HG02870 (cell line): ENCODE data around the gene CARM1.
"Not testable (repeated sequence)": the region's sequence is repeated elsewhere in the genome, so short reads cannot be mapped to it uniquely, and the experiment has no call there.

Experiments used
- ATAC-seq: cut with Tn5 transposase; IDR thresholded peaks from one replicate; pipeline ENCODE4 v1.9.1; 2021; ENCODE audit warnings: mild to moderate bottlenecking, moderate library complexity; ENCODE audit not compliant: unreplicated experiment

The CARM1 gene

DNA sequence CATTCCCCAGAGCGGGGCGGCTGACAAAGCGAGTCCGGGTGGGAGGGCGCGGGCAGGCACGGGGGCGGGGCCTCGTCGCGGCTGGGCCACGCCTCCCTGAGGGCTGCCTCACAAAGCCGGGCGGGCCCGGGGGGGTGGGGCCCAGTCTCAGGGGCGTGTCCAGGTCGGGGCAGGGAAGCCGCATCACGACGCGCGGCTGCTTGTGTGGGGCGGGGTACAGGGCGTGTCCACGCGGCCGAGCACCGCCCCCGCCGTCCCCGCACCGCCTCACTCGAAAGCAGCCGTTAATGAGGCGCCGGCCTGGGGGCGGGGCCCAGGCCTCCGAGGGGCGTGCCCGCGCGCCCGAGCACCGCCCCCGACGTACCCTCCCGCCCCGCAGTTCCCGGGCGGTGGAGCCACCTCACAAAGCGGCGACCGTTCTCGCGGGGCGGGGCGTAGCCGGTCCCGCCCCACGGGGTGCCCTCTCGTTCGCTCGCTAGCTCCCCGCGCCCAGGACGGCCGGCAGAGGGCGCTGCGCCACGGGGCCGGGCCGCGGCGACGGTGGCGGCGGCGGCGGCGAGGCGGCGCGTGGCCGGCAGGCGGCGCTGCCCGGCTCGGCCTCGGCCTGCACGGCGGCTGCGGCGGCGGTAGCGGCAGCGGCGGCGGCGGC is at the start of gene CARM1:
Gene CARM1 (plus strand): TSS at position 599 of the 649 bp plus-strand sequence. CDS start 150 bp downstream, outside the sequence.
- peak; percentile 73 for ATAC-seq

- no peak for ATAC-seq
Observed at GRCh38 chr19:10823690-10824089, 47.7 kb upstream of the CARM1 start.

GRCh38 chr19:10826231-10826630 is 45.1 kb upstream of the CARM1 start:
- ATAC-seq: no peak

GRCh38 chr19:10826846-10827245 is 44.5 kb upstream of the CARM1 start:
- no peak for ATAC-seq

GRCh38 chr19:10828981-10829821 is 42.2 kb upstream of the CARM1 start:
- ATAC-seq: no peak

DNA sequence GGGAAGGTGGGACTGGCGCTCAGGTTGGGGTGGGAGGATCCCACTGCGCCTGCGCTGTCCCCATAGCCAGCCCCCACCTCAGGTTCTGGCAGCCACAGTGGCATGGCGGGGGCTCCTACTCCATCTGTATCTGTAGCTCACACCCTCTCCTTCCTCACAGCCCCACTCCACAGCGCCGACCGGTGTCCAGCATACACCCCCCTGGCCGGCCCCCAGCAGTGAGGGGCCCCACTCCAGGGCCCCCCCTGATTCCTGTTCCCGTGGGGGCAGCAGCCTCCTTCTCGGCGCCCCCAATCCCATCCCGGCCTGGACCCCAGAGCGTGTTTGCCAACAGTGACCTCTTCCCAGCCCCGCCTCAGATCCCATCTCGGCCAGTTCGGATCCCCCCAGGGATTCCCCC is 41.4 kb upstream of the CARM1 start:
- no peak for ATAC-seq

DNA sequence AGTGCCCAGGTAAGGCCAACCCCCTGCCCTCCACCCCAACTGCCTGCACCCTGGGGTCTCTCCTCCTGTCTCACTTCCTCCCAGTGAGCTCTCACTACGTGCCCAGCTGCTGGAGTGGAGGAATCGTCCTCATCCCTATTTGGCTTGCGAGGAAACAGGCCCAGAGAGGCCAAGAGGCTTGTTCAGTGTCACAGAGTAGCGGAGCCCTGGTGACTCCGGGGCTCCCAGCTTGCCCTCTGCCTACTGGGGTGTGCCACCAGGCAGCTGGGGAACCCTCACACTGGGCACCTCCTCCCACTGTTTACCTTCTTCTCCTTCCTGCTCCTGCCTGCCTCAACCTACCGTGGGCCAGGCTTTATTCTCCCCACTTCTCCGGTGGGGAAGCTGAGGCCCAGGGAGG is 41.0 kb upstream of the CARM1 start:
- ATAC-seq: no peak

- ATAC-seq: no peak
Observed at GRCh38 chr19:10830931-10831779, 40.2 kb upstream of the CARM1 start.

DNA sequence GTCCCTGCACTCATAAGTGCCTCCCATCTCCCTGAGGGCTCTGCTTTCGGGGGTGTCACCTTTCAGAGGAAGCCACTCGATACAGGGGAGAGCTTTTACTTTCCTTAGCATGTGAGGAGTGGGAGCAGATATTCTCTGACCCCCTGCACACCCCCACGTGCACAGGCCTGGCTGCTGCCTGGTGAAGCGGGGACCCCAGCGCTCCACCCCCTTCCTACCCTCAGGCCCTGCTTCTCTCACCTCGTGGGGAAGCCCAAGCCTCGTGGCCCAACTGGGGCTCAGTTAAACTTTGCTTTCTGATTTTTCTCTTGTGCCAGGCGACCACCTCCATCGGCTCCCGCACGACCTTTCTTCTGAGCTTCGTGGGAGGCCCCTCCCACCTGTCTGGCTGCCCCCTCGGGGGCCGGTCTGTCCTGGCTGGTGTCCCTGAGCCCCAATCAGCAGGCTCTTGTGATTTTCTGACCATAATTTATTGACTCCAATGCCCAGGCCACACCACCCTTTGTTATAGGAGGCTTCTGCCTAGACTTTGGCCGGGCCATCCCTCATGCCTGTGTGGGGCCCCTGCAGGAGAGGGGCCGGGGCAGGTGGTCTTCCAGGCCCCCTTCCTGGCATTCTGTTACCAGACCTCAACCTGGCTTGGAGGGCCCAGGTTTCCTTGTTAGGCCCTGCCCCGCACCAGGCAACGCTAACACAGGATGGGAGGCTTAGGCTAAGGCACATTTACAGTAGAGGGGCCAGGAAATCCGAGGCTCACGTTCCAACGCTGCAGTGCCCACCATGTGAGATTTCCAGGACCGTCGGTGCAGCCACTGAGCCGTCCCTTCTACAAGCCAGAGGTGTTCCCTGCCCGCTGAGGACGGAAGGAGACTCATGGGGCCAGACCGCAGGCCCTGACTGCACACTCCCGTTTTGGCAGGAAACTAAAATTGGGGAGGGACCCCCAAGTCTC is 39.1 kb upstream of the CARM1 start:
- no peak for ATAC-seq

- ATAC-seq: no peak
Observed at GRCh38 chr19:10832939-10833296, 38.4 kb upstream of the CARM1 start.

GRCh38 chr19:10835089-10835753 is 36.1 kb upstream of the CARM1 start:
- no peak for ATAC-seq

DNA sequence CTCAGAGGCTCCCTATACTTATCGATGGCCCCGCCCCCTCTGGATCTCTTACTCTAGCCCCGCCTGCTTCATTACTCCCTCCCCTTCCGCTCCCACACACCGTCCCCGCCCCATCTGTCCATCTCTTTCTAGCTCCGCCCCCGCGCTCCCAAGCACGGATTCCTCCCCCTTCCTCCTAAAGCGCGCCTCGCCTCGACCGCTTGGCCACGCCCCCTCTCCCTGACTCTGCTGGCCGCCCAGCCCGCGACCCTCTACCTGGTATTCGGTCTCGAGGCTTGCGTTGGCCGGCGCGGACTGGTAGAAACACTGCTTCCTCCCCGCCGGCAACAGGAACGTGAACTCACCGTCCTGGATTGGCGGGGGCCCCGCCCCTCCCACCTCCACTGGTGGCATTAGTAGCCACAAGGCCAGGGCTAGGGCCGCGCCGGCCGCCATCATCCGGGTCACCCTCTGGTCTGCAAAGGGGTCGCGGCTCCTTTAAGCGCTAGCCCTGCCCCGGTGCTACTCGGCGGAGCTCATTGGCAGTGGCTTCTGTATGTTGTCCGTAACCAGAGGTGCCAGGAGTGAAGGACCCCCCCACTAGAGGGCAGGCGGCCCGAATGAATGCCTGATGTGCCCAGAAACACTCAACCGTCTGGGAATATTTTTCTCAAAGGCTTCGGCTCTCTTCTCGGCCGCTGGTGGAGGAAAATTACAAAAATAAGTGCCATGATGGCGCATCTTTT is 35.4 kb upstream of the CARM1 start, which contains the start of gene TMED1:
Gene TMED1 (minus strand): TSS at position 459 of the 725 bp plus-strand sequence. CDS start 21 bp downstream, at position 438.
- ATAC-seq: peak; percentile 75

DNA sequence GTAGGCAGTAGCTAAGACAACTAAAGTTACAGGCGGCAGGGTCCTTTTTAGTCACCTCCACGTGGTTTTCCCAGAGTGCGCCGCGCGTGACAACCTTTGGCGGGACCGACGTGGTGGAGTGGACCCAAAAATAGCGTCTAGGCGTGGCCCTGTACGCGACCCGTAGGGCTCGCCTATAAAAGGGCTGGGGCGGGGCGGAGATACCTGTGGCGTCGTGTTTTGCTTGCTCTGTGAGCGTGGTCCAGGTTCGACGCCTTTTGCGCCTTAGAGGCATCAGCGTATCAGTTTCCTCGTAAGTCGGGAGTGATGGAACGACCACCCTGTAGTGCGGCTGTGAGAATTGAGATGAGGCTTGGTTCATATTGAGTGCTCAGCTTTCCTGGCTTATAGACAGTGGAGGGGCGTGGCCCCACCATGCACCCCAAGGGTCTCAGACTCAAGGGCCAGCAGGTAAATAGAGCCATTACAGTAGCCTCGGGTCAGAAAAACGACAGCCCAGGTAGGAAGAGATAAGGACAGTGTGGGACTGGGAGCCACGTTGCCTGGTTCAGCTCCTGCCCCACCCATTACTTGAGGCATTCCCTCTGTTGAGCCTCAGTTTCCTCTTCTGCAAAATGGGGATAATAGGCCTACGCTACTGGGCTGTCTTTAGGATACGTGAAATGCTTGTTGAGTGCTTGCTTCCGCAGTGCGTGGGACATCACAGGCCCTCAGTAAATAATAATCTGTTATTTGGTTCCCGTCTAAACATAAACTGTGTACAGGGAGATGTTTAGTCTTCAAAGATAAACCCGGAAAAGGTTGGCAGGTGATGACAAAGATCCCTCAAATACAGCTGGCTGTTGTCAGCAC is 34.6 kb upstream of the CARM1 start:
- ATAC-seq: no peak

DNA sequence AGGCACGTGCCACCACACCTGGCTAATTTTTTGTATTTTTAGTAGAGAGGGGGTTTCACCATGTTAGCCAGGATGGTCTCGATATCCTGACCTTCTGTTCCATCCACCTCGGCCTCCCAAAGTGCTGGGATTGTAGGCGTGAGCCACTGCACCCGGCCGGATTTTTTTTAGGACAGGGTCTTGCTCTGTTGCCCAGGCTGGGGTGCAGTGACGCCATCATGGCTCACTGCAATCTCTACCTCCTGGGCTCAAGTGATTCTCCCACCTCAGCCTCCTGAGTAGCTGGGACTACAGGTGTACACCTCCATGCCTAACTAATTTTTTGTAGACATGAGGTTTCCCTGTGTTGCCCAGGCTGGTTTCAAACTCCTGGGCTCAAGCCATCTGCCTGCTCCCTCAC is 33.7 kb upstream of the CARM1 start:
- ATAC-seq: not testable (repeated sequence)

- no peak for ATAC-seq
Observed at GRCh38 chr19:10838377-10838776, 33.0 kb upstream of the CARM1 start.

DNA sequence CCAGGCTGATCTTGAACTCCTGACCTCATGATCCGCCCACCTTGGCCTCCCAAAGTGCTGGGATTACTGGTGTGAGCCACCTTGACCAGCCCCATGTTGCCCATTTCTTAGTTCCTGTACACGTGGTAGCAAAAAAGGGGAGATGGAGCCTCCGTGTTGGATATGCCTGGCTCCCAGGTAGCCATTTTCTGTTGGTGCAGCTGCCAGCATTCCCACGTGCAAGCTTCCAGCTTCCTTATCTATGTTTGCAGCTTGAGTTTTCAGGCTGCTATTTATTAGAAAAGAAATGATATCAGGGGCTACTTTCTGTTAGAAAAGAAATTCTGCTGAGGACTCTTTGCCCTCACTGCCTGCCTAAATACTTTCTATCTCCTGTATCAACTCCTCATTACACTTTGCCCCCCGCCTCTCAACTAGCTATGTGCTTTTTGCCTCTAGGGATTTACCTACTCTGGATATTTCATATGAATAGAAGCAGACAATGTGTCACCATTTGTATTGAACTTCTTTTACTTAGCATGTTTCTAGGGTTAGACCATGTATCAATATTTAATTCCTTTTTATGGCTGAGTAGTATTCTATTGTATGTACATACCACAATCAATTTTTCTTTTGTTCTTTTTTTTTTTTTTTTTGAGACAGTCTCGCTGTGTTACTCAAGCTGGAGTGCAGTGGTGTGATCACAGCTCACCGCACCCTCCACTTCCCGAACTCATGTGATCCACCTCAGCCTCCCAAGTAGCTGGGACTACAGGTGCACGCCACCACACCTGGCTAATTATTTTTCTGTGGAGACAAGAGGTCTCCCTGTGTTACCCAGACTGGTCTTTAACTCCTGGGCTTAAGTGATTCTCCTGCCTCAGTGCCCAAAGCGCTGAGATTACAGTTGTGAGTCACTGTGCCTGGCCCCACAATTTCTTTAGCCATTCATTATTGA is 32.0 kb upstream of the CARM1 start:
- ATAC-seq: no peak

- ATAC-seq: no peak
Observed at GRCh38 chr19:10842788-10843187, 28.6 kb upstream of the CARM1 start.
